Measurements from ENCODE around the gene CYP19A1. TPM values are rescaled to one million over a fixed set of nuclear protein-coding genes. Genes with fewer than 3 reads are reported as not detected.

Gene CYP19A1
- total and polyA plus RNA-seq, 2 of the 8 experiments (the other 6 are each of a cell fraction or from before 2014, with no cell fraction given): not detected

DNA sequence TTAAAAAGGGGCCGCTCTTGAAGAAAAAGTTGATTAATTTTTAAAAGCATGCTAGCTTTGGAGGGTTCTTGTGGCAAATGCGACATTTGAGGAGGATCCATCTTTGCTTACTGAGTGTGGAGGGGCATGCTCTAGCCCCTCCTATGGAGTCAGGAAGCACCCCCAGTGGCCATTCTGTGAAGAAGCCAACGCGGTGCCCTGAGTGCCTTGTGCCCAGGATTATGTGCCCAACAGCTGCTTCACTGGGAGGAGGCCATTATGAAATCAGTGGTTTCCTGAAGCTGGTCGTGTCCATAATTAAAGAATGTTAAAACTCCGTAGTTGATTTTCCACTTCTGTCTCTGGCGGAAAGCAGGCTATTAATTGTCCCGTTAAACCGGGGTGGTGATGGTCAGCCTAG lies 174.6 kb downstream of the CYP19A1 start:
- Histone ChIP-seq H2AK5ac (ENCODE audit: low read depth, low read length) (no peak overlapping the region), H2BK5ac (ENCODE audit: low read depth, low read length) (no peak overlapping the region), H4K20me1 (replicated peaks in 1 of 2; ENCODE audit: control insufficient read depth in 1 of 2, insufficient read depth in 2 of 2, low read length in 2 of 2) (peaks cover 0 to 2% of the 10 kb centered on the region in 2 experiments), H3K9ac (replicated peaks in 1 of 4; ENCODE audit: extremely low read depth in 1 of 4, low read depth in 3 of 4, low read length in 3 of 4) (no peak overlapping the region), H3K9me3 (ENCODE audit: insufficient read depth in 2 of 2, low read depth in 1 of 2, low read length in 1 of 2) (no peaks in the 10 kb centered on the region), H4K5ac (ENCODE audit: insufficient read length, low read depth, low read length) (no peak overlapping the region), H3K56ac (replicated peaks; ENCODE audit: insufficient read length, low read depth, low read length) (no peak overlapping the region), H2BK15ac (ENCODE audit: low read length) (no peak overlapping the region), H3K4me1 (replicated peaks in 1 of 4; ENCODE audit: control insufficient read depth in 3 of 4, insufficient read depth in 4 of 4, low read length in 3 of 4) (peaks cover 0 to 8% (median under 1%) of the 10 kb centered on the region in 4 experiments; a peak in 3 of 7 replicates), H3K79me2 (ENCODE audit: control insufficient read depth in 1 of 2, insufficient read depth in 2 of 2, low read length in 2 of 2) (no peaks in the 10 kb centered on the region), H3K36me3 (ENCODE audit: control insufficient read depth in 2 of 4, insufficient read depth in 4 of 4, low read length in 3 of 4) (no peaks in the 10 kb centered on the region), H3K4me3 (ENCODE audit: extremely low read depth in 1 of 4, insufficient read depth in 2 of 4, low read depth in 3 of 4, low read length in 4 of 4) (no peak overlapping the region), H3K18ac (ENCODE audit: extremely low read depth, low read length) (no peak overlapping the region), H4K8ac (ENCODE audit: extremely low read depth, insufficient read depth, low read length) (no peak overlapping the region), H2BK12ac (ENCODE audit: low read depth, low read length) (no peak overlapping the region), H3K27me3 (replicated peaks in 1 of 4; ENCODE audit: control insufficient read depth in 3 of 4, extremely low read depth in 1 of 4, insufficient read depth in 3 of 4, low read length in 3 of 4) (0 out of 7 replicates have a peak, but pooled peaks cover 0 to 2% (median 0%) of the 10 kb centered on the region in 4 experiments), H3K14ac (ENCODE audit: insufficient read length) (no peak overlapping the region), H3K27ac (ENCODE audit: low read depth, low read length) (no peak overlapping the region), H3K4ac (replicated peaks; ENCODE audit: insufficient read length, low read depth, low read length) (no peak overlapping the region), H2BK120ac (replicated peaks; ENCODE audit: low read depth, low read length) (no peak overlapping the region), H4K91ac (replicated peaks; ENCODE audit: insufficient read length, low read length) (no peak overlapping the region), H3K79me1 (ENCODE audit: low read depth, low read length) (no peaks in the 10 kb centered on the region), H3K23me2 (ENCODE audit: low read depth, low read length) (no peaks in the 10 kb centered on the region), H2BK20ac (ENCODE audit: low read length) (no peak overlapping the region), H2AFZ (ENCODE audit: low read length) (no peak overlapping the region), H3K4me2 (ENCODE audit: insufficient read depth in 1 of 2, low read depth in 2 of 2, low read length in 2 of 2) (no peak overlapping the region), H3K23ac (ENCODE audit: insufficient read length) (no peak overlapping the region)
- DNase-seq (ENCODE audit: low read depth in 1 of 2, low spot score in 2 of 2) (no peak), FAIRE-seq (no peak)
- CTCF ChIA-PET (ENCODE audit: partially characterized antibody): interaction anchor here (0.9 to 6.9 kb wide), 43 partner anchors 8 to 335 kb away, joined by 3 to 91 read pairs (median 6); no protein-coding TSS in a partner anchor
- no peak for TF ChIP-seq PHF8 (conservative IDR thresholded peaks at IDR 0.05; ENCODE audit: low read depth, low read length)
- TF ChIP-seq SAP30 (IDR thresholded peaks at IDR 0.05; ENCODE audit: insufficient read depth, insufficient replicate concordance, low read length): no peak
- TF ChIP-seq, protein P1, sequence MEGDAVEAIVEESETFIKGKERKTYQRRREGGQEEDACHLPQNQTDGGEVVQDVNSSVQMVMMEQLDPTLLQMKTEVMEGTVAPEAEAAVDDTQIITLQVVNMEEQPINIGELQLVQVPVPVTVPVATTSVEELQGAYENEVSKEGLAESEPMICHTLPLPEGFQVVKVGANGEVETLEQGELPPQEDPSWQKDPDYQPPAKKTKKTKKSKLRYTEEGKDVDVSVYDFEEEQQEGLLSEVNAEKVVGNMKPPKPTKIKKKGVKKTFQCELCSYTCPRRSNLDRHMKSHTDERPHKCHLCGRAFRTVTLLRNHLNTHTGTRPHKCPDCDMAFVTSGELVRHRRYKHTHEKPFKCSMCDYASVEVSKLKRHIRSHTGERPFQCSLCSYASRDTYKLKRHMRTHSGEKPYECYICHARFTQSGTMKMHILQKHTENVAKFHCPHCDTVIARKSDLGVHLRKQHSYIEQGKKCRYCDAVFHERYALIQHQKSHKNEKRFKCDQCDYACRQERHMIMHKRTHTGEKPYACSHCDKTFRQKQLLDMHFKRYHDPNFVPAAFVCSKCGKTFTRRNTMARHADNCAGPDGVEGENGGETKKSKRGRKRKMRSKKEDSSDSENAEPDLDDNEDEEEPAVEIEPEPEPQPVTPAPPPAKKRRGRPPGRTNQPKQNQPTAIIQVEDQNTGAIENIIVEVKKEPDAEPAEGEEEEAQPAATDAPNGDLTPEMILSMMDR (IDR thresholded peaks at IDR 0.05; ENCODE audit: control extremely low read depth in 1 of 3, insufficient read depth in 1 of 3, low read depth in 1 of 3, low read length in 3 of 3): peak; percentile 20 to 45 (median 36); a peak in 3 of 4 replicates
- POLR2A ChIA-PET (ENCODE audit: partially characterized antibody): no interaction called here
- 83% methylated on average over 9 of the region's 9 CpGs; no CpG with 5 or more reads in 1 of the 2 experiments for WGBS, 2 experiments (ENCODE audit: extremely low coverage in 1 of 2, insufficient coverage in 1 of 2, insufficient read length in 1 of 2, insufficient replicate concordance in 2 of 2, low coverage in 1 of 2, low lambda C conversion rate in 2 of 2, missing lambda C conversion rate in 1 of 2)
